Activated T-cell treated with anti-CD3 and anti-CD28 coated beads, Interleukin-2, amount 50 U/mL, for 72 hours (primary cell): ENCODE measurements around the gene LRIT1. TPM values are rescaled to one million over a fixed set of nuclear protein-coding genes. Genes with fewer than 3 reads are reported as not detected.

Experiments
- ATAC-seq, 2 donors: fragments of 150-1000 bp; cut with Tn5 transposase; replicated peaks in 1 of 2; 2 replicates each; pipeline ENCODE4 v1.10.0; 2021; ENCODE audit warnings: moderate library complexity in 2 of 2, mild to moderate bottlenecking in 1 of 2
- DNase-seq, 2 donors: peaks; one replicate each; pipeline ENCODE4 v3.0.0; 2021 to 2022; ENCODE audit warnings: mixed read lengths in 1 of 2
- H3K27ac Mint-ChIP-seq: one replicate; pipeline ENCODE4 v1.8.0; 2022; ENCODE audit warnings: mild to moderate bottlenecking, moderate library complexity, mixed read lengths
- H3K27me3 Mint-ChIP-seq: one replicate; pipeline ENCODE4 v1.8.0; 2022; ENCODE audit warnings: low read depth, mixed read lengths
- H3K36me3 Mint-ChIP-seq, 2 donors: one replicate each; pipeline ENCODE4 v1.8.0; 2022; ENCODE audit warnings: mixed read lengths in 2 of 2, mild to moderate bottlenecking in 1 of 2; ENCODE audit not compliant: insufficient read depth in 2 of 2
- H3K4me1 Mint-ChIP-seq: one replicate; pipeline ENCODE4 v1.8.0; 2022; ENCODE audit warnings: low read depth, mixed read lengths
- H3K4me3 Mint-ChIP-seq, 2 donors: one replicate each; pipeline ENCODE4 v1.8.0; 2022; ENCODE audit warnings: mild to moderate bottlenecking in 2 of 2, mixed read lengths in 2 of 2, moderate library complexity in 2 of 2
- H3K9me3 Mint-ChIP-seq, 2 donors: one replicate each; pipeline ENCODE4 v1.8.0; 2022; ENCODE audit warnings: mixed read lengths in 2 of 2
- total RNA-seq, 2 donors: library from RNA; stranded (reverse); gene quantifications; one replicate each; pipeline ENCODE4 v1.2.3, GENCODE V29; 2022

LRIT1 gene
- total RNA-seq, 2 donors from 2014 or later = not detected

DNA sequence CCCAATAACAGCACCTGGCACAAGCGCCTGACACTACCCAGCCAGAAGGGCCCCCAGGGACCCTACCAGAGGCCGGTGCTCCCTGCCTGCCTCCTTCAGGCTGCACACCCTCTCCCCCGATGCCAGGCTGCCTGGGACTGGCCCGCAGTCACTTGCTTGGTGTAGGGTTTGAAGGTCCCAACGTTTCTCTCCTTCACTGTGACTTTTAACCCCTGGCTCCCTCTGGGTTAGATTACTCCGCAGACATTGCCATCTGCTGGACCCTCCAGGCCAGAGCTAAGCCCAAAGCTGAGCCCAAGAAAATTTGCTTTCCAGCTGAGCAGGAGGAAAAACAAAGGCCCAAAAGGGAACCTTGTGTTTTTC, 40.1 kb downstream of the LRIT1 start:
- Mint-ChIP-seq H3K27me3 (peaks cover 10% of the 10 kb centered on the region), H3K36me3 (no peaks in the 10 kb centered on the region), H3K4me3 (no peak overlapping the region), H3K27ac (no peak overlapping the region), H3K9me3 (no peaks in the 10 kb centered on the region), H3K4me1 (no peaks in the 10 kb centered on the region)
- ATAC-seq (no peak), DNase-seq (no peak)

GRCh38 chr10:84200537-84201243, 40.7 kb downstream of the LRIT1 start:
- Mint-ChIP-seq H3K4me1 (no peaks in the 10 kb centered on the region), H3K4me3 (no peak overlapping the region), H3K36me3 (no peaks in the 10 kb centered on the region), H3K27ac (no peak overlapping the region), H3K9me3 (no peaks in the 10 kb centered on the region), H3K27me3 (peaks cover 16% of the 10 kb centered on the region)
- DNase-seq (no peak), ATAC-seq (no peak)

DNA sequence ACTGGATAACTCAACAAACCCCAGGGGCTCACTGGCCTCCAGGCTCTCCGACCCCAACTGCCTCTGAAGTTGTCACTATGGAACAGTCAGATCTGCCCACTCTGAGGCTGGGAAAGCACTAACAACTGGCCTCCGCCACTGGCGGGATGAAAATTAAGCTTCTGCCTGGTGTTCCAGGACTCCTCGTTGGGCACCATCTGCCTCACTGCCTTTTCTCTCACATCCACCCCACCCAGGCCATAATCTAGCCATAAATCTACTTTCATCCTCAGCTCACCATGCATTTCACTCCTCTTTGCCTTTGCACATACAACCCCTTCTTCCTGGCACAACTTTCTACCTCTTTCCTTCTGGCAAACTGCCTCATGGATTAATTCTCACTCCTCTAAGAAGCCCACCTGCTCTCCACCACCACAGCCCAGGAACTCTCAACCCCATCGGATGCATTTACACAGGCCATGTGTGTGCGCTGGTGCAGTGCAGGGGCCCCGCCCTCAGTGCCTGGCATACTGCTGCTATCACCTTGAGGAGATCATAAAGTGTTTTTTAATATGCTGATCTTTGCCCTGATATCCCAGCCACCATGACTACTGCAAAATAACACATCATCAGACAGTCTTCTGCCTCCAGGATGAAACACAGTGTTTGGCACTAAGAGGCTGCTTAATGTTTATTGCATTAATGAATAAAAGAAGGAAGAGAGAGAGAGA, 43.0 kb downstream of the LRIT1 start:
- Mint-ChIP-seq H3K27me3 (peaks cover 28% of the 10 kb centered on the region), H3K36me3 (no peaks in the 10 kb centered on the region), H3K4me1 (no peaks in the 10 kb centered on the region), H3K27ac (no peak overlapping the region), H3K4me3 (no peak overlapping the region), H3K9me3 (no peaks in the 10 kb centered on the region)
- DNase-seq (no peak), ATAC-seq (no peak)

DNA sequence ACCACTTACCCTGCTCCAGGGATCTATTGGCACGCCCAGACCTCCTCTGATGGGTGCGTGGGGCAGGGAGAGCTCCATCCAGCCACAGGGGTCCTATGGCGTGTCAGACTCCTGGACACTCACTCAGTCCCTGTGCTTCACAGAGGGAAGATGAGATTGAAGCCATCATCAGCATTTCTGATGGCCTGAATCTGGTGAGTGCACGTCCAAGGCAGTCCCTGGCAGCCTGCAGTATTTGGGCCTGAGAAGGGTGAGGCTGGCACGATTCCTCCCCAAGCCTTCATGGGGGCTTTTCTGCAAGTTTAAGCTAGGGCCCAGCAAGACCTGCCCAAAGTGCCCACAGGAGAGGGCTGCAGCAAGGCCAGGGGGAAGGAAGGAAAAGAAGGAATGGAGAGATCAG, 43.7 kb downstream of the LRIT1 start:
- no peak for ATAC-seq
- H3K27ac Mint-ChIP-seq = no peak overlapping the region
- no peak for DNase-seq
- no peak overlapping the region for H3K4me3 Mint-ChIP-seq
- no peaks in the 10 kb centered on the region for H3K4me1 Mint-ChIP-seq
- no peaks in the 10 kb centered on the region for H3K9me3 Mint-ChIP-seq
- no peaks in the 10 kb centered on the region for H3K36me3 Mint-ChIP-seq
- peaks cover 30% of the 10 kb centered on the region for H3K27me3 Mint-ChIP-seq

GRCh38 chr10:84196941-84197340, 44.4 kb downstream of the LRIT1 start:
- no peaks in the 10 kb centered on the region for H3K4me1 Mint-ChIP-seq
- no peak overlapping the region for H3K27ac Mint-ChIP-seq
- DNase-seq (no peak), ATAC-seq (no peak)
- H3K4me3 Mint-ChIP-seq = no peak overlapping the region
- H3K27me3 Mint-ChIP-seq = peaks cover 35% of the 10 kb centered on the region
- H3K9me3 Mint-ChIP-seq = no peaks in the 10 kb centered on the region
- H3K36me3 Mint-ChIP-seq = no peaks in the 10 kb centered on the region

DNA sequence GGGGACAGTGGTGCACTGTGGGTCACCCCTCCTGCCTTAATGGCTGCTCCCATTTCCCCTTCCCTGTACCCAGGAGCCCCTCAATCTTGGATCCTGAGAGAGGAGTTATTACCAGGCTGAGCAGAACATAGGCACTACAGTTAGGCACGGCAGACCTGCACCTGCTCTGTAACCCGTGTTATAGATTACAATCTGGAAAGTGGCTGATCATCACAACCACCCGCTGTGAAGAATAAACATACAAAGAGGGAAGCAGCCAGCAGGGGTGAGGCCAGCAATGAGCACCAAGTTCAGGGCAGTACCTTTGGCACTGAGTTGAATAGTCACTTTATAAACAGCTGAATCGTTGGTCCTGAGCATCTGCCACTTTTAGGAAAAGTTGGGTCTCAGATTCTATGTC, 45.3 kb downstream of the LRIT1 start:
- Mint-ChIP-seq H3K4me1 (peaks cover 5% of the 10 kb centered on the region), H3K27me3 (peaks cover 42% of the 10 kb centered on the region), H3K27ac (no peak overlapping the region), H3K4me3 (no peak overlapping the region), H3K9me3 (no peaks in the 10 kb centered on the region), H3K36me3 (no peaks in the 10 kb centered on the region)
- ATAC-seq (no peak), DNase-seq (no peak)

DNA sequence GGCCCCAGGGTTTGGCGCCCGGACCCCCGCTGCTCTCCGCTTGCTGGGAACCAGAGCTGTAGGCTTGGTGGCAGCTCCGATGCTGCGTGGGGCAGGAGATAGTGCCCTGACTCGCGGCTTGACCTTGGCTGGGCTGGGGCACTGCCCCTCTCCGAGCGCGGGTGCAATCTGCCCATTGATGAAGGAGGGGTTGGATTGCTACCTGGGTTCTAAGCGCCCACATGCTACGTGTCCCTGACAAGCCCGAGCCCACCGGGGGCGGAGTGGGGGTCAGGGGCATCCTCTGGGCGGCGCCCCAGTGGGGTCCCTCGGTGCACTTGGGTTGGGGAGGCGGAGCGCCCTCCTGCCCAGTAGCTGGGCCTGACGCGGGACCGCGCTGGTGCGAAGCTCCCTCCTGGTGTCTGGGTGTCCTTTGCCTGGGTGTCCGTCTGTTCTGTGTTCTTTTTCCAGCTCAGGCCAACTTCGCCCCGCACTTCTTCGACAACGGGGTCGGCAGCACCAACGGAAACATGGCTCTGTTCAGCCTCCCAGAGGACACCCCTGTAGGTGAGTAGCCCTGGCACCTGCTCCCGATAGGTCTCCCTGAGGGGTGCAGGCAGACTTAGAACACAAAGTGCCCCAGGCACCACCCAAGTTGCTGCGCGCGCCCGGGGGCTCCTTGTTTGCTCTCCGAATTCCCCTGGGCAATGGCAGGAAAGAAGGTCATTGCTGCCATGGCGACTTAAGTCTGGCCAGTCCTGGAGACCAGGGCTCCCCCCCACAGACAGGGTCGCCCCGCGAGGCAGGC, 46.1 kb downstream of the LRIT1 start:
- H3K4me1 Mint-ChIP-seq = peaks cover 8% of the 10 kb centered on the region
- peaks cover 43% of the 10 kb centered on the region for H3K27me3 Mint-ChIP-seq
- peak overlapping the region; percentile 66 to 73 for H3K4me3 Mint-ChIP-seq
- no peaks in the 10 kb centered on the region for H3K36me3 Mint-ChIP-seq
- ATAC-seq = no peak
- H3K27ac Mint-ChIP-seq = no peak overlapping the region
- H3K9me3 Mint-ChIP-seq = no peaks in the 10 kb centered on the region
- no peak for DNase-seq

DNA sequence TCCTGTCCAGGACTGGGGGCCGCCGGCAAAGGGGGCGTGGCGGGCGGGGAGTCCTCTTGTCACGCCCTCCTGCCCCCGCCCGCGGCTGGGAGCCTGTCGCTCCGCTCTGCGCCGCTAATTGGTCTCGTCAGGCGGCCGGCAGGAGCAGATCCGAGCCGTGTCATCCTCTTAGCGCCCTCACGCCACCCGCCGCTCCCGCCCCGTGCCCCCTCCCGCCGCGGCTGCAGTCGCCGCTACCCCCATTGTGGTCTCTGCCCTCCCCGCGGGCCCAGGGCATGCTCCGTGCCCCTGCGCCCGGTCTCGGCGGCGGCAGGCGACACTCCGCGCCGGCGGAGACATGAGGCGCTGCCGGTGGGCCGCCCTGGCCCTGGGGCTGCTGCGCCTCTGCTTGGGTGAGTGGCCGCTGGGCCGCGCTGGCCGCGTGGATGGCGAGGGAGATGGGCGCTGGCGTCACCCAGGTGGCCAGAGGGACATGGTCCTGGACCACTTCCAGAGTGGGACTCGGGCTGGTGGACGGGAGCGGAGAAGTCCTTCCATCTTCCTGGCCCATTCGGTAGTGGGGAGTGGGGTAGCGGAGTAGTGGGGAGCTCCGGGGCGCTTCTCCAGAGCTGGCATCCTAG, 46.8 kb downstream of the LRIT1 start, which contains the start of gene CDHR1:
Gene CDHR1, plus strand, starts transcription at position 114 of the 620 bp plus-strand sequence. Its CDS starts 224 bp downstream, at position 338.
- no peaks in the 10 kb centered on the region for H3K9me3 Mint-ChIP-seq
- H3K4me3 Mint-ChIP-seq = peak within 1 kb of the TSS; percentile 66 to 73
- H3K27me3 Mint-ChIP-seq = peaks cover 43% of the 10 kb centered on the region
- H3K27ac Mint-ChIP-seq = no peak within 1 kb of the TSS
- peak; percentile 81 to 86 for ATAC-seq
- H3K4me1 Mint-ChIP-seq = peaks cover 8% of the 10 kb centered on the region
- no peaks in the 10 kb centered on the region for H3K36me3 Mint-ChIP-seq
- DNase-seq = peak; percentile 58 to 62

DNA sequence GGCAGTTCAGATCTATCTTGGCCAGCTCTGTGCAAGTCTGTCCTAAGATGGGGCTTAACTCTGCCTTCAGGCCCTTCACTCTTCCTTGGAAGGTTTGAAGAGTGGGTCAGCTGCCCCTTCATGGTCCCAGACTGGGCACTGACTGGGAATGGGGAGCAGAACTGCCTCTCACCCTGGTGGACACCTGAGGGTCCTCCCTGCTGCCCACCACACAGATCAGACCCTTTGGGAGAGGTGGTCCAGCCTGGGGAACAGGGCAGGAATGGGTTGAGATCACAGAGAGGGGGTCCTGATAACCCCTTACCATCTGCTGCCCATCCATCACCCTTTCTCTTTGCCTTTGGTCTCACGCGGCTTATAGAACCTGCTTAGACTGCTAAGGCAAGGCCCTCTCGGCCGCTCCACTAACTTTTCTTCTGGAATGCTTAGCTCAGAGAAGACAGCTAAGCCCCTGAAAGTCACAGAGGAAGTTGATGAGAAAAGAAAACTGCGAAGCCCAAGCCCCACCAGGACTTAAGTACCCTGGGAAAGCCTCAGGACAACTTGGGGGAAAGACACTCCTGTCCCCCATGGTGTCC, 47.4 kb downstream of the LRIT1 start:
- DNase-seq (no peak), ATAC-seq (no peak)
- Mint-ChIP-seq H3K27ac (no peak overlapping the region), H3K4me3 (peak overlapping the region; percentile 66 to 73), H3K27me3 (peaks cover 43% of the 10 kb centered on the region), H3K9me3 (no peaks in the 10 kb centered on the region), H3K36me3 (no peaks in the 10 kb centered on the region), H3K4me1 (peaks cover 8% of the 10 kb centered on the region)

GRCh38 chr10:84193327-84193726, 48.0 kb downstream of the LRIT1 start:
- no peak overlapping the region for H3K4me3 Mint-ChIP-seq
- H3K27ac Mint-ChIP-seq = no peak overlapping the region
- H3K9me3 Mint-ChIP-seq = no peaks in the 10 kb centered on the region
- H3K4me1 Mint-ChIP-seq = peaks cover 8% of the 10 kb centered on the region
- H3K36me3 Mint-ChIP-seq = no peaks in the 10 kb centered on the region
- ATAC-seq (no peak), DNase-seq (no peak)
- H3K27me3 Mint-ChIP-seq = peaks cover 43% of the 10 kb centered on the region

GRCh38 chr10:84191106-84191505, 50.2 kb downstream of the LRIT1 start:
- no peak for DNase-seq
- H3K4me3 Mint-ChIP-seq = no peak overlapping the region
- H3K9me3 Mint-ChIP-seq = no peaks in the 10 kb centered on the region
- ATAC-seq = peak in 1 of 2 donors; percentile 34
- H3K27ac Mint-ChIP-seq = no peak overlapping the region
- H3K4me1 Mint-ChIP-seq = peaks cover 8% of the 10 kb centered on the region
- no peaks in the 10 kb centered on the region for H3K36me3 Mint-ChIP-seq
- peaks cover 32% of the 10 kb centered on the region for H3K27me3 Mint-ChIP-seq

GRCh38 chr10:84190621-84191020, 50.7 kb downstream of the LRIT1 start:
- Mint-ChIP-seq H3K9me3 (no peaks in the 10 kb centered on the region), H3K27me3 (peaks cover 27% of the 10 kb centered on the region), H3K27ac (no peak overlapping the region), H3K4me1 (peaks cover 8% of the 10 kb centered on the region), H3K36me3 (no peaks in the 10 kb centered on the region), H3K4me3 (no peak overlapping the region)
- ATAC-seq (no peak), DNase-seq (no peak)
